WTC11 (cell line): ENCODE data around the gene TMEM258. TPM values are rescaled to one million over a fixed set of nuclear protein-coding genes. Genes with fewer than 3 reads are reported as not detected.

Experiments
- ATAC-seq: fragments of 200-7000 bp; cut with Tn5 transposase; 2 replicates; pipeline ENCODE4 v1.10.0; 2021; ENCODE audit warnings: mild to moderate bottlenecking, moderate library complexity
- CTCF ChIA-PET: fragments of 300-600 bp; sonication (Branson Sonifier 250); formaldehyde crosslinking; loops from one replicate; lab custom pipeline; 2021; ENCODE audit warnings: antibody characterized with exemption; lab: Charles Lee
- POLR2A ChIA-PET: fragments of 350-600 bp; sonication (Branson Sonifier 250); formaldehyde crosslinking; loops from one replicate; lab custom pipeline; 2021; ENCODE audit warnings: antibody characterized with exemption; lab: Charles Lee
- DNase-seq: peaks from one replicate; pipeline ENCODE4 v3.0.0; 2021; ENCODE audit warnings: low spot score
- H3K27ac Mint-ChIP-seq: 2 replicates; pipeline ENCODE4 v1.8.0; 2021; ENCODE audit warnings: mixed read lengths
- H3K27me3 Mint-ChIP-seq: 2 replicates; pipeline ENCODE4 v1.8.0; 2021; ENCODE audit warnings: low read depth, mild to moderate bottlenecking, moderate library complexity, mixed read lengths
- H3K36me3 Mint-ChIP-seq: 2 replicates; pipeline ENCODE4 v1.8.0; 2021; ENCODE audit warnings: mixed read lengths
- H3K4me1 Mint-ChIP-seq: 2 replicates; pipeline ENCODE4 v1.8.0; 2022; ENCODE audit warnings: mixed read lengths
- H3K4me3 Mint-ChIP-seq: 2 replicates; pipeline ENCODE4 v1.8.0; 2021; ENCODE audit warnings: mild to moderate bottlenecking, moderate library complexity, mixed read lengths
- H3K9me3 Mint-ChIP-seq: 2 replicates; pipeline ENCODE4 v1.8.0; 2021; ENCODE audit warnings: mixed read lengths
- CREB1 ChIP-seq: sonication (generic); formaldehyde crosslinking; IDR thresholded peaks from 2 replicates; pipeline ENCODE4 v1.8.0; 2023; ENCODE audit warnings: mild to moderate bottlenecking, missing genetic modification reagents
- ETV6 ChIP-seq: sonication (generic); formaldehyde crosslinking; IDR thresholded peaks from 2 replicates; pipeline ENCODE4 v1.8.1; 2022; ENCODE audit warnings: mild to moderate bottlenecking, missing genetic modification reagents
- GABPB1 ChIP-seq: sonication (generic); formaldehyde crosslinking; IDR thresholded peaks from 2 replicates; pipeline ENCODE4 v1.8.1; 2023; ENCODE audit warnings: mild to moderate bottlenecking, missing genetic modification reagents
- GRHL2 ChIP-seq: fragments of 250-450 bp; sonication (Bioruptor Pico); IDR thresholded peaks from 2 replicates; pipeline ENCODE4 v1.8.0; 2022; ENCODE audit warnings: mild to moderate bottlenecking, moderate library complexity; ENCODE audit not compliant: insufficient replicate concordance, severe bottlenecking
- IRF2 ChIP-seq: sonication (generic); formaldehyde crosslinking; IDR thresholded peaks from 2 replicates; pipeline ENCODE4 v1.8.0; 2022; ENCODE audit warnings: low read depth, missing genetic modification reagents, borderline replicate concordance
- NFYB ChIP-seq: sonication (generic); formaldehyde crosslinking; conservative IDR thresholded peaks from 2 replicates; pipeline ENCODE4 v1.8.0; 2022; ENCODE audit warnings: low read depth, missing genetic modification reagents
- NR1H2 ChIP-seq: sonication (generic); formaldehyde crosslinking; IDR thresholded peaks from 2 replicates; pipeline ENCODE4 v1.9.0; 2021; ENCODE audit warnings: mild to moderate bottlenecking, moderate library complexity, missing genetic modification reagents
- PRRX2 ChIP-seq: fragments of 250-450 bp; sonication (Bioruptor Pico); IDR thresholded peaks from 2 replicates; pipeline ENCODE4 v1.8.0; 2021; ENCODE audit warnings: mild to moderate bottlenecking
- SOX15 ChIP-seq: fragments of 250-450 bp; sonication (Bioruptor Pico); IDR thresholded peaks from 2 replicates; pipeline ENCODE4 v1.9.0; 2021; ENCODE audit warnings: mild to moderate bottlenecking
- TP53 ChIP-seq: sonication (generic); formaldehyde crosslinking; IDR thresholded peaks from 2 replicates; pipeline ENCODE4 v1.8.1; 2023; ENCODE audit warnings: mild to moderate bottlenecking, missing genetic modification reagents
- ZMAT4 ChIP-seq: fragments of 250-450 bp; sonication (Bioruptor Pico); IDR thresholded peaks from 2 replicates; pipeline ENCODE4 v1.9.0; 2021; ENCODE audit warnings: mild to moderate bottlenecking
- ZNF138 ChIP-seq: sonication (generic); formaldehyde crosslinking; conservative IDR thresholded peaks from 2 replicates; pipeline ENCODE4 v1.8.1; 2022; ENCODE audit warnings: mild to moderate bottlenecking, moderate library complexity, missing genetic modification reagents
- ZNF416 ChIP-seq: fragments of 250-450 bp; sonication (Bioruptor Pico); IDR thresholded peaks from 2 replicates; pipeline ENCODE4 v1.9.0; 2021; ENCODE audit warnings: mild to moderate bottlenecking, inconsistent platforms
- ZNF423 ChIP-seq: fragments of 250-450 bp; sonication (Bioruptor Pico); IDR thresholded peaks from 2 replicates; pipeline ENCODE4 v2.1.2; 2022; ENCODE audit warnings: mild to moderate bottlenecking, moderate library complexity
- total RNA-seq: library from RNA; stranded (reverse); gene quantifications from 3 replicates; pipeline ENCODE4 v1.2.3, GENCODE V29; 2021
- TF ChIP-seq, protein P1 (sequence below): fragments of 250-450 bp; sonication (Bioruptor Pico); IDR thresholded peaks from 2 replicates; pipeline ENCODE4 v2.1.2; 2022; ENCODE audit warnings: mild to moderate bottlenecking, moderate library complexity
- TF ChIP-seq, protein P2 (sequence below): sonication (generic); formaldehyde crosslinking; IDR thresholded peaks from 2 replicates; pipeline ENCODE4 v1.8.0; 2023; ENCODE audit warnings: missing genetic modification reagents
- TF ChIP-seq, protein P3 (sequence below): fragments of 250-450 bp; sonication (Bioruptor Pico); IDR thresholded peaks from 2 replicates; pipeline ENCODE4 v1.9.0; 2021; ENCODE audit warnings: moderate library complexity, mild to moderate bottlenecking, inconsistent platforms, borderline replicate concordance
- TF ChIP-seq, protein P4 (sequence below): sonication (generic); formaldehyde crosslinking; IDR thresholded peaks from 2 replicates; pipeline ENCODE4 v1.8.1; 2023; ENCODE audit warnings: mild to moderate bottlenecking, missing genetic modification reagents, borderline replicate concordance

The TMEM258 gene
- total RNA-seq, 1 experiment from 2014 or later = 175 TPM

- TF ChIP-seq, protein P1, sequence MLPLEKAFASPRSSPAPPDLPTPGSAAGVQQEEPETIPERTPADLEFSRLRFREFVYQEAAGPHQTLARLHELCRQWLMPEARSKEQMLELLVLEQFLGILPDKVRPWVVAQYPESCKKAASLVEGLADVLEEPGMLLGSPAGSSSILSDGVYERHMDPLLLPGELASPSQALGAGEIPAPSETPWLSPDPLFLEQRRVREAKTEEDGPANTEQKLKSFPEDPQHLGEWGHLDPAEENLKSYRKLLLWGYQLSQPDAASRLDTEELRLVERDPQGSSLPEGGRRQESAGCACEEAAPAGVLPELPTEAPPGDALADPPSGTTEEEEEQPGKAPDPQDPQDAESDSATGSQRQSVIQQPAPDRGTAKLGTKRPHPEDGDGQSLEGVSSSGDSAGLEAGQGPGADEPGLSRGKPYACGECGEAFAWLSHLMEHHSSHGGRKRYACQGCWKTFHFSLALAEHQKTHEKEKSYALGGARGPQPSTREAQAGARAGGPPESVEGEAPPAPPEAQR = no peak
- TF ChIP-seq GABPB1 = peak; percentile 22; the same call in 1 of the 2 replicates
- TF ChIP-seq SOX15 (CRISPR knock-in tag) = no peak
- TF ChIP-seq ZNF423 (CRISPR knock-in tag) = no peak
- no peak for TF ChIP-seq NR1H2 (CRISPR knock-in tag)
- TF ChIP-seq ZMAT4 (CRISPR knock-in tag) = no peak
- TF ChIP-seq, protein P2, sequence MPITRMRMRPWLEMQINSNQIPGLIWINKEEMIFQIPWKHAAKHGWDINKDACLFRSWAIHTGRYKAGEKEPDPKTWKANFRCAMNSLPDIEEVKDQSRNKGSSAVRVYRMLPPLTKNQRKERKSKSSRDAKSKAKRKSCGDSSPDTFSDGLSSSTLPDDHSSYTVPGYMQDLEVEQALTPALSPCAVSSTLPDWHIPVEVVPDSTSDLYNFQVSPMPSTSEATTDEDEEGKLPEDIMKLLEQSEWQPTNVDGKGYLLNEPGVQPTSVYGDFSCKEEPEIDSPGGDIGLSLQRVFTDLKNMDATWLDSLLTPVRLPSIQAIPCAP (CRISPR knock-in tag) = peak; percentile 80
- TF ChIP-seq PRRX2 (CRISPR knock-in tag) = no peak
- TF ChIP-seq TP53 (CRISPR knock-in tag) = 0 out of 2 replicates have a peak, but pooled peaks have one; percentile 60
- TF ChIP-seq, protein P3, sequence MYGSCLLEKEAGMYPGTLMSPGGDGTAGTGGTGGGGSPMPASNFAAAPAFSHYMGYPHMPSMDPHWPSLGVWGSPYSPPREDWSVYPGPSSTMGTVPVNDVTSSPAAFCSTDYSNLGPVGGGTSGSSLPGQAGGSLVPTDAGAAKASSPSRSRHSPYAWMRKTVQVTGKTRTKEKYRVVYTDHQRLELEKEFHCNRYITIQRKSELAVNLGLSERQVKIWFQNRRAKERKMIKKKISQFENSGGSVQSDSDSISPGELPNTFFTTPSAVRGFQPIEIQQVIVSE (CRISPR knock-in tag) = no peak
- TF ChIP-seq ZNF138 (CRISPR knock-in tag) = no peak
- no peak for TF ChIP-seq GRHL2 (CRISPR knock-in tag)
- peak; percentile 86 for TF ChIP-seq ETV6 (CRISPR knock-in tag)
- no peak for TF ChIP-seq CREB1 (CRISPR knock-in tag)
- TF ChIP-seq, protein P4, sequence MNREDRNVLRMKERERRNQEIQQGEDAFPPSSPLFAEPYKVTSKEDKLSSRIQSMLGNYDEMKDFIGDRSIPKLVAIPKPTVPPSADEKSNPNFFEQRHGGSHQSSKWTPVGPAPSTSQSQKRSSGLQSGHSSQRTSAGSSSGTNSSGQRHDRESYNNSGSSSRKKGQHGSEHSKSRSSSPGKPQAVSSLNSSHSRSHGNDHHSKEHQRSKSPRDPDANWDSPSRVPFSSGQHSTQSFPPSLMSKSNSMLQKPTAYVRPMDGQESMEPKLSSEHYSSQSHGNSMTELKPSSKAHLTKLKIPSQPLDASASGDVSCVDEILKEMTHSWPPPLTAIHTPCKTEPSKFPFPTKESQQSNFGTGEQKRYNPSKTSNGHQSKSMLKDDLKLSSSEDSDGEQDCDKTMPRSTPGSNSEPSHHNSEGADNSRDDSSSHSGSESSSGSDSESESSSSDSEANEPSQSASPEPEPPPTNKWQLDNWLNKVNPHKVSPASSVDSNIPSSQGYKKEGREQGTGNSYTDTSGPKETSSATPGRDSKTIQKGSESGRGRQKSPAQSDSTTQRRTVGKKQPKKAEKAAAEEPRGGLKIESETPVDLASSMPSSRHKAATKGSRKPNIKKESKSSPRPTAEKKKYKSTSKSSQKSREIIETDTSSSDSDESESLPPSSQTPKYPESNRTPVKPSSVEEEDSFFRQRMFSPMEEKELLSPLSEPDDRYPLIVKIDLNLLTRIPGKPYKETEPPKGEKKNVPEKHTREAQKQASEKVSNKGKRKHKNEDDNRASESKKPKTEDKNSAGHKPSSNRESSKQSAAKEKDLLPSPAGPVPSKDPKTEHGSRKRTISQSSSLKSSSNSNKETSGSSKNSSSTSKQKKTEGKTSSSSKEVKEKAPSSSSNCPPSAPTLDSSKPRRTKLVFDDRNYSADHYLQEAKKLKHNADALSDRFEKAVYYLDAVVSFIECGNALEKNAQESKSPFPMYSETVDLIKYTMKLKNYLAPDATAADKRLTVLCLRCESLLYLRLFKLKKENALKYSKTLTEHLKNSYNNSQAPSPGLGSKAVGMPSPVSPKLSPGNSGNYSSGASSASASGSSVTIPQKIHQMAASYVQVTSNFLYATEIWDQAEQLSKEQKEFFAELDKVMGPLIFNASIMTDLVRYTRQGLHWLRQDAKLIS (CRISPR knock-in tag) = no peak
- no peak for TF ChIP-seq ZNF416 (CRISPR knock-in tag)
These were observed 22.8 kb upstream of the TMEM258 start (continued) for GRCh38 chr11:61814958-61815789.

DNA sequence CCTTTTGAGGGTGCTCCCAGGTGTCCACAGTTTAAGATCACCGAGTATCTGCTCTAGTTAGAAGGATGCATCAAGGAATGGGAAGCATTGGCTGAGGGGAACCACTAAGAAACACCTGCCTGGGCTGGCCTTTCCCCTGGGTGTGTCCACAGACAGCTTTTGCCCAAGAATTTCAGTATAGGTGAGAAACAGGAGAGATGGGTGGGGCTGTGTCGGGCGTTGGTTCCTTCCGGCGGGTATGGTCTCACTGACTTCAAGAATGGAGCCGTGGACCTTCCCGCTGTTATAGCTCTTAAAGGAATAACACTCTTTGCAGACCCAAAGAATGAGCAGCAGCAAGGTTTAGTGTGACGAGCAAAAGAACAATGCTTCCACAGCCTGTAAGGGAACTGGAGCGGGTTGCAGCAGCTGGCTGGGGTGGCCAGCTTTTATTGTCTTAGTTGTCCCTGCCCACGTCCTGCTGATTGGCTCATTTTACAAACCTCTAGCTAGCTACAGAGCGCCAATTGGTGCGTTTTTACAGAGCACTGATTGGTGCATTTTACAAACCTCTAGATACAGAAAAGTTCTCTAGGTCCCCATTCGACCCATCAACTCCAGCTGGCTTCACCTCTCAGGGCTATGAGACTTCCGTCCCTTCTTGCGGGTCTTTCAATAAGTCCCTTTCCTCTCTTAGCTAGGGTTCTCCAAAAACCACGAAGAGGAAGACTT lies 22.0 kb upstream of the TMEM258 start:
- peak overlapping the region; percentile 94 for H3K4me3 Mint-ChIP-seq
- H3K9me3 Mint-ChIP-seq = peaks cover 4% of the 10 kb centered on the region; the same call in 1 of the 2 replicates
- peaks cover 18% of the 10 kb centered on the region for H3K4me1 Mint-ChIP-seq
- H3K27me3 Mint-ChIP-seq = no peaks in the 10 kb centered on the region; the same call in 1 of the 2 replicates
- H3K36me3 Mint-ChIP-seq = peaks cover 52% of the 10 kb centered on the region
- 0 out of 2 replicates have a peak, but pooled peaks have one; percentile 0 for ATAC-seq
- H3K27ac Mint-ChIP-seq = peak overlapping the region; percentile 100
- DNase-seq = no peak
- ChIA-PET POLR2A (interaction anchor here (0.9 to 3.2 kb wide), 18 partner anchors 9 to 215 kb away, joined by 3 to 66 read pairs (median 4); partner anchors contain the start of genes FADS2, FEN1, FTH1 and TMEM258), CTCF (interaction anchor here (0.6 to 5.8 kb wide), 19 partner anchors 14 to 891 kb away, joined by 3 to 64 read pairs (median 8); partner anchors contain the start of genes FADS2, FEN1 and TMEM258)
- TF ChIP-seq NFYB (CRISPR knock-in tag) (peak; percentile 88), IRF2 (CRISPR knock-in tag) (no peak)
